Neural progenitor cell (in vitro differentiated cells): ENCODE data around the gene PTPN4. TPM values are rescaled to one million over a fixed set of nuclear protein-coding genes. Genes with fewer than 3 reads are reported as not detected.

Source experiments
- DNase-seq: peaks from one replicate; pipeline ENCODE4 v3.0.0-alpha.2; 2016; ENCODE audit warnings: low spot score
- H2AFZ ChIP-seq: fragments of 200-600 bp; sonication (generic); replicated peaks from 2 replicates; pipeline ENCODE4 v1.6.1; 2016; ENCODE audit warnings: antibody characterized with exemption
- H3F3A ChIP-seq: fragments of 200-600 bp; sonication (generic); 2 replicates; pipeline ENCODE4 v1.6.1; 2016; ENCODE audit warnings: antibody characterized with exemption, low read depth
- H3K27ac ChIP-seq: fragments of 200-600 bp; sonication (generic); 2 replicates; pipeline ENCODE4 v1.5.1; 2016; ENCODE audit warnings: mild to moderate bottlenecking
- H3K27me3 ChIP-seq: fragments of 200-600 bp; sonication (generic); 2 replicates; pipeline ENCODE4 v1.6.1; 2016; ENCODE audit warnings: mild to moderate bottlenecking, moderate library complexity
- H3K36me3 ChIP-seq: fragments of 200-600 bp; sonication (generic); 2 replicates; pipeline ENCODE4 v1.5.1; 2016
- H3K4me1 ChIP-seq: fragments of 200-600 bp; sonication (generic); 2 replicates; pipeline ENCODE4 v1.6.1; 2016; ENCODE audit warnings: mixed run types
- H3K4me2 ChIP-seq: fragments of 200-600 bp; sonication (generic); 2 replicates; pipeline ENCODE4 v1.6.1; 2016
- H3K4me3 ChIP-seq: fragments of 200-600 bp; sonication (generic); 2 replicates; pipeline ENCODE4 v1.5.1; 2016
- H3K79me2 ChIP-seq: fragments of 200-600 bp; sonication (generic); 2 replicates; pipeline ENCODE4 v1.6.1; 2016; ENCODE audit warnings: low read depth
- H3K9ac ChIP-seq: fragments of 200-600 bp; sonication (generic); 2 replicates; pipeline ENCODE4 v1.6.1; 2016
- H3K9me3 ChIP-seq: fragments of 200-600 bp; sonication (generic); 2 replicates; pipeline ENCODE4 v1.5.1; 2016; ENCODE audit warnings: low read depth
- H4K20me1 ChIP-seq: fragments of 200-600 bp; sonication (generic); 2 replicates; pipeline ENCODE4 v1.6.1; 2016; ENCODE audit warnings: low read depth
- H3K27ac Mint-ChIP-seq: 3 replicates; pipeline ENCODE4 v1.8.0; 2021; ENCODE audit warnings: mixed read lengths
- H3K27me3 Mint-ChIP-seq: 2 replicates; pipeline ENCODE4 v1.8.0; 2022; ENCODE audit warnings: low read depth, mild to moderate bottlenecking, inconsistent platforms, moderate library complexity, mixed read lengths; ENCODE audit not compliant: insufficient read depth
- H3K36me3 Mint-ChIP-seq: 3 replicates; pipeline ENCODE4 v1.8.0; 2021; ENCODE audit warnings: mixed read lengths
- H3K4me1 Mint-ChIP-seq: 3 replicates; pipeline ENCODE4 v1.8.0; 2021; ENCODE audit warnings: mixed read lengths
- H3K4me3 Mint-ChIP-seq: 3 replicates; pipeline ENCODE4 v1.8.0; 2021; ENCODE audit warnings: mild to moderate bottlenecking, moderate library complexity, mixed read lengths
- H3K9me3 Mint-ChIP-seq: 3 replicates; pipeline ENCODE4 v1.8.0; 2020; ENCODE audit warnings: mixed read lengths
- CTCF ChIP-seq: fragments of 200-600 bp; sonication (generic); IDR thresholded peaks from 2 replicates; pipeline ENCODE4 v1.5.1; 2017; ENCODE audit warnings: antibody characterized with exemption, mild to moderate bottlenecking
- EZH2 ChIP-seq: fragments of 200-600 bp; sonication (generic); IDR thresholded peaks from 2 replicates; pipeline ENCODE4 v1.6.1; 2017; ENCODE audit warnings: antibody characterized with exemption, mild to moderate bottlenecking, moderate library complexity
- EZH2phosphoT487 ChIP-seq: fragments of 200-600 bp; sonication (generic); IDR thresholded peaks from 2 replicates; pipeline ENCODE4 v1.6.1; 2017; ENCODE audit warnings: antibody characterized with exemption
- total RNA-seq: library from RNA; depleted of rRNA; stranded (reverse); fragments of >200 nt; gene quantifications from 2 replicates; pipeline ENCODE4 v1.2.3, GENCODE V29; 2015; ENCODE audit warnings: low replicate concordance

Gene PTPN4
- total RNA-seq, 1 donor from 2014 or later = 51.8 TPM

GRCh38 chr2:119716284-119716672 is 43.4 kb upstream of the PTPN4 start:
- H3K4me2 ChIP-seq = no peak overlapping the region
- TF ChIP-seq EZH2 (no peak), CTCF (no peak)
- H3K4me3 Mint-ChIP-seq = no peak overlapping the region
- H3K4me1 Mint-ChIP-seq = peaks cover 8% of the 10 kb centered on the region
- H3F3A ChIP-seq = no peaks in the 10 kb centered on the region
- no peaks in the 10 kb centered on the region for H3K9me3 ChIP-seq
- H3K4me3 ChIP-seq = no peak overlapping the region
- no peaks in the 10 kb centered on the region for H3K27me3 ChIP-seq
- no peaks in the 10 kb centered on the region for H4K20me1 ChIP-seq
- no peaks in the 10 kb centered on the region for H3K9me3 Mint-ChIP-seq
- DNase-seq = no peak
- peaks cover 3% of the 10 kb centered on the region for H3K27me3 Mint-ChIP-seq
- no peaks in the 10 kb centered on the region for H3K79me2 ChIP-seq
- no peaks in the 10 kb centered on the region for H3K36me3 Mint-ChIP-seq
- peak overlapping the region; percentile 13 for H2AFZ ChIP-seq
- H3K4me1 ChIP-seq = peaks cover 7% of the 10 kb centered on the region
- no peak overlapping the region for H3K9ac ChIP-seq
- H3K36me3 ChIP-seq = no peaks in the 10 kb centered on the region
- no peak overlapping the region for H3K27ac Mint-ChIP-seq
- H3K27ac ChIP-seq = no peak overlapping the region

- Mint-ChIP-seq H3K27me3 (peaks cover 1% of the 10 kb centered on the region), H3K36me3 (no peaks in the 10 kb centered on the region), H3K27ac (no peak overlapping the region), H3K4me1 (peaks cover 12% of the 10 kb centered on the region), H3K9me3 (no peaks in the 10 kb centered on the region), H3K4me3 (no peak overlapping the region)
- Histone ChIP-seq H4K20me1 (no peaks in the 10 kb centered on the region), H3K4me3 (no peak overlapping the region), H3K4me1 (peaks cover 15% of the 10 kb centered on the region), H2AFZ (no peak overlapping the region), H3K27ac (no peak overlapping the region), H3F3A (no peaks in the 10 kb centered on the region), H3K27me3 (no peaks in the 10 kb centered on the region), H3K9me3 (no peaks in the 10 kb centered on the region), H3K9ac (no peak overlapping the region), H3K79me2 (no peaks in the 10 kb centered on the region), H3K4me2 (no peak overlapping the region), H3K36me3 (no peaks in the 10 kb centered on the region)
- TF ChIP-seq EZH2phosphoT487 (no peak), EZH2 (no peak), CTCF (no peak)
- no peak for DNase-seq
Observed at GRCh38 chr2:119718501-119719260, 41.0 kb upstream of the PTPN4 start.

- TF ChIP-seq EZH2 (no peak), EZH2phosphoT487 (no peak), CTCF (no peak)
- H3K27me3 ChIP-seq = no peaks in the 10 kb centered on the region
- no peaks in the 10 kb centered on the region for H3K9me3 Mint-ChIP-seq
- no peak overlapping the region for H3K4me3 ChIP-seq
- H3K9me3 ChIP-seq = no peaks in the 10 kb centered on the region
- no peaks in the 10 kb centered on the region for H3F3A ChIP-seq
- no peak overlapping the region for H3K9ac ChIP-seq
- no peak overlapping the region for H3K27ac Mint-ChIP-seq
- H3K27ac ChIP-seq = no peak overlapping the region
- no peak overlapping the region for H3K4me2 ChIP-seq
- H3K27me3 Mint-ChIP-seq = peaks cover 2% of the 10 kb centered on the region
- no peak overlapping the region for H2AFZ ChIP-seq
- no peaks in the 10 kb centered on the region for H4K20me1 ChIP-seq
- no peaks in the 10 kb centered on the region for H3K36me3 ChIP-seq
- peaks cover 15% of the 10 kb centered on the region for H3K4me1 ChIP-seq
- H3K79me2 ChIP-seq = no peaks in the 10 kb centered on the region
- H3K4me1 Mint-ChIP-seq = peaks cover 16% of the 10 kb centered on the region
- no peak overlapping the region for H3K4me3 Mint-ChIP-seq
- DNase-seq = no peak
- H3K36me3 Mint-ChIP-seq = no peaks in the 10 kb centered on the region
Observed at GRCh38 chr2:119719261-119719627, 40.5 kb upstream of the PTPN4 start.
